Esophagus squamous epithelium (tissue), 4 donors: ENCODE results near the gene GNA14.

Source experiments
- POLR2A ChIP-seq, 4 donors: fragments of 450-650 bp; IDR thresholded peaks; one replicate each; pipeline ENCODE4 v1.6.1; 2017; ENCODE audit warnings: antibody characterized with exemption in 4 of 4, mild to moderate bottlenecking in 4 of 4, moderate library complexity in 3 of 4
- TF ChIP-seq, protein P1 (sequence below), 6 experiments: fragments of 450-650 bp in 4 of 6; fragments of 200-600 bp in 2 of 6; sonication (generic) in 2 of 6; IDR thresholded peaks; one replicate each; pipeline ENCODE4 v1.5.1; 2016 to 2019; ENCODE audit warnings: antibody characterized with exemption in 6 of 6, mild to moderate bottlenecking in 4 of 6, moderate library complexity in 4 of 6

DNA sequence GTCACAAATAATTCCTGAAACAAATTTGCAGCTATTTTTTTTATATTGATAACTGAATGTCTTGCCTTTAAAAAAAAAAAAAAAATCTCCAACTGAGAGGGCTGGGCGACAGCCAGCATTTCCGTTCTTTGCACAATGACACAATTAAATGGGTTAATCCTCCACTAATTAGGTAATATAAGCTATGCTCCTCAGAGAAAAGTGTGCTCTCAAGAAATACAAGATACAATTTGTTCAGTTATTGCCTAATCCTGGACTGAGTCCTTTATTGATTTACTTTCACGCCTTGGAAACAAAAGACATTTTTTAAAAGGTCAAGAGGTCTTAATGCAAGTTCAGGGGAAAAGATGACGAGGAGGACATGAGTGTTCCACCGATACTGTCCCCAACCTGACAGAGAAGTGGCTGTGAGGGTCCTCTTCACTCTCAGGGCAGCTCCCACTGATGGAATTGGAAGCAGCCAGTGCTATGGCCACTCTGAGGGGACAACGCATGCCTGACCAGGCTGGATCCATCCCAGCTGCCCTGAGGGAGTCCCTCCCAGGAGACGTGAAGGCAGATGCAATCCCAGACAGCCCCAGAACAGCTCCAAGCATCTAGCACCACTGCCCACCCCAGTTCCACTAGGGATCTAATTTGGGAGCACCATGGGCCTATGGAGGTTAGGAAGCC is 220.7 kb downstream of the GNA14 start:
- TF ChIP-seq, protein P1, sequence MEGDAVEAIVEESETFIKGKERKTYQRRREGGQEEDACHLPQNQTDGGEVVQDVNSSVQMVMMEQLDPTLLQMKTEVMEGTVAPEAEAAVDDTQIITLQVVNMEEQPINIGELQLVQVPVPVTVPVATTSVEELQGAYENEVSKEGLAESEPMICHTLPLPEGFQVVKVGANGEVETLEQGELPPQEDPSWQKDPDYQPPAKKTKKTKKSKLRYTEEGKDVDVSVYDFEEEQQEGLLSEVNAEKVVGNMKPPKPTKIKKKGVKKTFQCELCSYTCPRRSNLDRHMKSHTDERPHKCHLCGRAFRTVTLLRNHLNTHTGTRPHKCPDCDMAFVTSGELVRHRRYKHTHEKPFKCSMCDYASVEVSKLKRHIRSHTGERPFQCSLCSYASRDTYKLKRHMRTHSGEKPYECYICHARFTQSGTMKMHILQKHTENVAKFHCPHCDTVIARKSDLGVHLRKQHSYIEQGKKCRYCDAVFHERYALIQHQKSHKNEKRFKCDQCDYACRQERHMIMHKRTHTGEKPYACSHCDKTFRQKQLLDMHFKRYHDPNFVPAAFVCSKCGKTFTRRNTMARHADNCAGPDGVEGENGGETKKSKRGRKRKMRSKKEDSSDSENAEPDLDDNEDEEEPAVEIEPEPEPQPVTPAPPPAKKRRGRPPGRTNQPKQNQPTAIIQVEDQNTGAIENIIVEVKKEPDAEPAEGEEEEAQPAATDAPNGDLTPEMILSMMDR (IDR thresholded peaks at IDR 0.05), result no peak
- TF ChIP-seq POLR2A (IDR thresholded peaks at IDR 0.05), result no peak
